HepG2 (cell line): ENCODE results near the gene EPHA2. TPM values are rescaled to one million over a fixed set of nuclear protein-coding genes. Genes with fewer than 3 reads are reported as not detected.

Experiments used
- ATAD3A ChIP-seq: sonication (generic); formaldehyde crosslinking; IDR thresholded peaks from 2 replicates; pipeline ENCODE4 v1.4.0; 2020; ENCODE audit warnings: missing genetic modification reagents
- BRF2 ChIP-seq: sonication (generic); formaldehyde crosslinking; IDR thresholded peaks from 2 replicates; pipeline ENCODE4 v1.8.1; 2022; ENCODE audit warnings: mild to moderate bottlenecking, missing genetic modification reagents
- DDIT3 ChIP-seq: sonication (generic); formaldehyde crosslinking; IDR thresholded peaks from 2 replicates; pipeline ENCODE4 v1.4.0; 2020; ENCODE audit warnings: mild to moderate bottlenecking, missing genetic modification reagents
- ERF ChIP-seq: IDR thresholded peaks from 2 replicates; pipeline ENCODE4 v1.6.1; 2018; ENCODE audit warnings: missing biosample characterization, missing genetic modification reagents
- MTERF4 ChIP-seq: sonication (generic); formaldehyde crosslinking; IDR thresholded peaks from 2 replicates; pipeline ENCODE4 v1.8.0; 2023; ENCODE audit warnings: mild to moderate bottlenecking, missing genetic modification reagents
- PAXIP1 ChIP-seq: sonication (generic); formaldehyde crosslinking; conservative IDR thresholded peaks from 2 replicates; pipeline ENCODE4 v1.4.0; 2020; ENCODE audit warnings: mild to moderate bottlenecking, missing genetic modification reagents, moderate library complexity
- PRDM15 ChIP-seq: sonication (generic); formaldehyde crosslinking; IDR thresholded peaks from 2 replicates; pipeline ENCODE4 v1.4.0; 2020; ENCODE audit warnings: missing genetic modification reagents
- STAT6 ChIP-seq: sonication (generic); formaldehyde crosslinking; IDR thresholded peaks from 2 replicates; pipeline ENCODE4 v1.4.0; 2020; ENCODE audit warnings: missing genetic modification reagents, mild to moderate bottlenecking, borderline replicate concordance
- TFE3 ChIP-seq: IDR thresholded peaks from 2 replicates; pipeline ENCODE4 v1.6.1; 2016
- ZBTB1 ChIP-seq: sonication (generic); formaldehyde crosslinking; IDR thresholded peaks from 2 replicates; pipeline ENCODE4 v1.4.0; 2020; ENCODE audit warnings: missing genetic modification reagents, borderline replicate concordance
- ZNF512 ChIP-seq: sonication (generic); formaldehyde crosslinking; IDR thresholded peaks from 2 replicates; pipeline ENCODE4 v1.4.0; 2020; ENCODE audit warnings: mild to moderate bottlenecking, missing genetic modification reagents
- ZNF720 ChIP-seq: sonication (generic); formaldehyde crosslinking; IDR thresholded peaks from 2 replicates; pipeline ENCODE4 v1.4.0; 2020; ENCODE audit warnings: missing genetic modification reagents
- polyA plus RNA-seq, 8 experiments: library from polyadenylated mRNA; depleted of rRNA in 3 of 8; stranded (reverse) in 7 of 8; unstranded in 1 of 8; fragments of >200 nt; fragmentation: Illumina TruSeq in 4 of 8; extraction: Trizol in 4 of 8; gene quantifications; 2 replicates each; pipeline versions ENCODE4 v1.2.1 to v1.2.3, GENCODE V29; 2011 to 2016; ENCODE audit warnings: low read depth in 4 of 8, missing spikeins in 1 of 8, mixed read lengths in 1 of 8; ENCODE audit not compliant: insufficient read depth in 1 of 8
- total RNA-seq, 5 experiments: library from RNA; depleted of rRNA; stranded (reverse); fragments of >200 nt; fragmentation: Illumina TruSeq; extraction: Trizol; gene quantifications; 2 replicates each; pipeline ENCODE4 v1.2.3, GENCODE V29; 2016; ENCODE audit warnings: low read depth in 1 of 5

Gene EPHA2
- total and polyA plus RNA-seq, 2 of the 13 experiments (the other 11 are each of a cell fraction or from before 2014, with no cell fraction given) = 33.6 to 53.6 TPM

GRCh38 chr1:16145030-16145661, 10.7 kb downstream of the EPHA2 start (continued):
- no peak for TF ChIP-seq MTERF4 (CRISPR knock-in tag)
- TF ChIP-seq STAT6 (CRISPR knock-in tag) = no peak
- no peak for TF ChIP-seq DDIT3 (CRISPR knock-in tag)
- no peak; the same call in 1 of the 2 replicates for TF ChIP-seq ERF (CRISPR knock-in tag)
- TF ChIP-seq BRF2 (CRISPR knock-in tag) = no peak
- peak; percentile 65; the same call in 1 of the 2 replicates for TF ChIP-seq TFE3 (CRISPR knock-in tag)
- no peak for TF ChIP-seq PRDM15 (CRISPR knock-in tag)
- TF ChIP-seq ATAD3A (CRISPR knock-in tag) = no peak
- no peak for TF ChIP-seq ZNF512
- no peak for TF ChIP-seq ZNF720 (CRISPR knock-in tag)
- TF ChIP-seq PAXIP1 = peak; percentile 69
- TF ChIP-seq ZBTB1 (CRISPR knock-in tag) = no peak
